H1 (cell line): Measurements from ENCODE around the gene SPTBN1. TPM values are rescaled to one million over a fixed set of nuclear protein-coding genes. Genes with fewer than 3 reads are reported as not detected.

Experiments used
- CTCF ChIA-PET: fragments of 300-600 bp; sonication (Branson Sonifier 250); formaldehyde crosslinking; loops from one replicate; lab custom pipeline; 2021; ENCODE audit not compliant: partially characterized antibody; lab: Charles Lee
- POLR2A ChIA-PET: fragments of 300-600 bp; sonication (Branson Sonifier 250); formaldehyde crosslinking; loops from one replicate; lab custom pipeline; 2021; ENCODE audit warnings: inconsistent platforms; ENCODE audit not compliant: partially characterized antibody; lab: Charles Lee
- DNase-seq, 2 experiments: peaks; one replicate each; pipeline versions ENCODE4 v3.0.0 to v3.0.0-alpha.2; 2010 to 2022; ENCODE audit warnings: low spot score in 2 of 2, low read depth in 1 of 2, mixed read lengths in 1 of 2
- FAIRE-seq: peaks from 2 replicates; lab custom pipeline; 2011; peaks lifted over from hg19 to GRCh38; lab: Jason Lieb, UNC
- H2AFZ ChIP-seq: 2 replicates; pipeline ENCODE4 v1.8.1; 2012; ENCODE audit warnings: low read length, inconsistent platforms
- H2AK5ac ChIP-seq: 2 replicates; pipeline ENCODE4 v1.6.1; 2013; ENCODE audit warnings: low read depth, low read length
- H2BK120ac ChIP-seq: replicated peaks from 2 replicates; pipeline ENCODE3; 2013; ENCODE audit warnings: low read depth, low read length, inconsistent platforms
- H2BK12ac ChIP-seq: 2 replicates; pipeline ENCODE4 v1.6.1; 2013; ENCODE audit warnings: low read depth, low read length
- H2BK15ac ChIP-seq: 2 replicates; pipeline ENCODE4 v1.6.1; 2013; ENCODE audit warnings: low read length
- H2BK20ac ChIP-seq: 2 replicates; pipeline ENCODE4 v1.6.1; 2013; ENCODE audit warnings: low read length
- H2BK5ac ChIP-seq: 2 replicates; pipeline ENCODE4 v1.6.1; 2013; ENCODE audit warnings: low read depth, low read length
- H3K14ac ChIP-seq: 2 replicates; pipeline ENCODE4 v1.6.1; 2013; ENCODE audit warnings: inconsistent platforms; ENCODE audit not compliant: insufficient read length
- H3K18ac ChIP-seq: 2 replicates; pipeline ENCODE4 v1.6.1; 2013; ENCODE audit warnings: low read length; ENCODE audit errors: extremely low read depth
- H3K23ac ChIP-seq: 2 replicates; pipeline ENCODE4 v1.6.1; 2013; ENCODE audit warnings: inconsistent platforms; ENCODE audit not compliant: insufficient read length
- H3K23me2 ChIP-seq: 2 replicates; pipeline ENCODE4 v1.6.1; 2013; ENCODE audit warnings: low read depth, low read length
- H3K27ac ChIP-seq: 2 replicates; pipeline ENCODE4 v1.6.1; 2011; ENCODE audit warnings: low read depth, low read length, inconsistent platforms
- H3K27me3 ChIP-seq, 4 experiments: replicated peaks in 1 of 4; 1 replicate in 1 of 4; 2 replicates in 3 of 4; pipeline versions ENCODE4 v1.6.1 to v1.8.1; 2011 to 2013; ENCODE audit warnings: low read length in 3 of 4, mild to moderate bottlenecking in 3 of 4, inconsistent platforms in 2 of 4, mixed read lengths in 2 of 4, moderate library complexity in 1 of 4; ENCODE audit not compliant: control insufficient read depth in 3 of 4, insufficient read depth in 3 of 4; ENCODE audit errors: extremely low read depth in 1 of 4
- H3K36me3 ChIP-seq, 4 experiments: 2 replicates each; pipeline versions ENCODE4 v1.6.1 to v1.8.1; 2011 to 2013; ENCODE audit warnings: mild to moderate bottlenecking in 4 of 4, low read length in 3 of 4, moderate library complexity in 2 of 4, control low read depth in 1 of 4, inconsistent platforms in 1 of 4; ENCODE audit not compliant: insufficient read depth in 4 of 4, control insufficient read depth in 2 of 4
- H3K4ac ChIP-seq: replicated peaks from 2 replicates; pipeline ENCODE3; 2013; ENCODE audit warnings: low read length, low read depth, mixed read lengths, inconsistent platforms; ENCODE audit not compliant: insufficient read length
- H3K4me1 ChIP-seq, 4 experiments: replicated peaks in 1 of 4; 1 replicate in 1 of 4; 2 replicates in 3 of 4; pipeline versions ENCODE4 v1.6.1 to v1.8.1; 2011 to 2013; ENCODE audit warnings: low read length in 3 of 4, inconsistent platforms in 2 of 4, mixed read lengths in 1 of 4; ENCODE audit not compliant: insufficient read depth in 4 of 4, control insufficient read depth in 3 of 4
- H3K4me2 ChIP-seq, 2 experiments: 2 replicates each; pipeline versions ENCODE4 v1.6.1 to v1.8.1; 2011 to 2013; ENCODE audit warnings: low read depth in 2 of 2, low read length in 2 of 2, control low read depth in 1 of 2, inconsistent platforms in 1 of 2, mild to moderate bottlenecking in 1 of 2; ENCODE audit not compliant: insufficient read depth in 1 of 2
- H3K4me3 ChIP-seq, 4 experiments: fragments of 200-600, 300-600 bp in 1 of 4; sonication (generic), shearing (Covaris generic), sonication (Bioruptor Twin) in 1 of 4; 2 replicates each; pipeline versions ENCODE4 v1.5.1 to v1.8.1; 2011 to 2016; ENCODE audit warnings: low read length in 4 of 4, low read depth in 3 of 4, control low read depth in 2 of 4, inconsistent platforms in 2 of 4, mild to moderate bottlenecking in 2 of 4, mixed read lengths in 1 of 4, moderate library complexity in 1 of 4; ENCODE audit not compliant: insufficient read depth in 2 of 4; ENCODE audit errors: extremely low read depth in 1 of 4
- H3K56ac ChIP-seq: replicated peaks from 2 replicates; pipeline ENCODE3; 2013; ENCODE audit warnings: low read depth, mild to moderate bottlenecking, mixed read lengths, low read length, inconsistent platforms; ENCODE audit not compliant: insufficient read length
- H3K79me1 ChIP-seq: 2 replicates; pipeline ENCODE4 v1.6.1; 2013; ENCODE audit warnings: low read depth, low read length, control low read depth
- H3K79me2 ChIP-seq, 2 experiments: 2 replicates each; pipeline versions ENCODE4 v1.6.1 to v1.8.1; 2012 to 2013; ENCODE audit warnings: low read length in 2 of 2, mild to moderate bottlenecking in 2 of 2, inconsistent platforms in 1 of 2; ENCODE audit not compliant: insufficient read depth in 2 of 2, control insufficient read depth in 1 of 2
- H3K9ac ChIP-seq, 4 experiments: replicated peaks in 1 of 4; 1 replicate in 1 of 4; 2 replicates in 3 of 4; pipeline versions ENCODE4 v1.6.1 to v1.8.1; 2011 to 2013; ENCODE audit warnings: low read depth in 3 of 4, low read length in 3 of 4, control low read depth in 2 of 4, mild to moderate bottlenecking in 2 of 4, moderate library complexity in 2 of 4, inconsistent platforms in 1 of 4; ENCODE audit errors: extremely low read depth in 1 of 4
- H3K9me3 ChIP-seq, 2 experiments: 2 replicates each; pipeline versions ENCODE4 v1.6.1 to v1.8.1; 2012 to 2013; ENCODE audit warnings: mild to moderate bottlenecking in 2 of 2, moderate library complexity in 2 of 2, control low read depth in 1 of 2, inconsistent platforms in 1 of 2, low read depth in 1 of 2, low read length in 1 of 2, mixed read lengths in 1 of 2; ENCODE audit not compliant: insufficient read depth in 2 of 2
- H4K20me1 ChIP-seq, 2 experiments: replicated peaks in 1 of 2; 2 replicates each; pipeline versions ENCODE3 to v1.8.1; 2011 to 2013; ENCODE audit warnings: inconsistent platforms in 2 of 2, low read length in 2 of 2, mild to moderate bottlenecking in 1 of 2; ENCODE audit not compliant: insufficient read depth in 2 of 2, control insufficient read depth in 1 of 2
- H4K5ac ChIP-seq: 2 replicates; pipeline ENCODE4 v1.6.1; 2013; ENCODE audit warnings: low read length, low read depth, mixed read lengths, inconsistent platforms; ENCODE audit not compliant: insufficient read length
- H4K8ac ChIP-seq: 2 replicates; pipeline ENCODE4 v1.8.0; 2013; ENCODE audit warnings: mild to moderate bottlenecking, moderate library complexity, low read length, inconsistent platforms; ENCODE audit not compliant: insufficient read depth; ENCODE audit errors: extremely low read depth
- H4K91ac ChIP-seq: replicated peaks from 2 replicates; pipeline ENCODE3; 2013; ENCODE audit warnings: low read length, mixed read lengths, inconsistent platforms; ENCODE audit not compliant: insufficient read length
- CBX8 ChIP-seq: fragments of 300-800, 300-1000 bp; sonication (generic); IDR thresholded peaks from 2 replicates; pipeline ENCODE4 v1.7.1; 2016; ENCODE audit warnings: low read depth, low read length, borderline replicate concordance
- KDM4A ChIP-seq: IDR thresholded peaks from one replicate; pipeline ENCODE4 v1.7.1; 2012; ENCODE audit warnings: low read depth, mild to moderate bottlenecking, moderate library complexity, low read length, inconsistent platforms; ENCODE audit not compliant: severe bottlenecking
- SP2 ChIP-seq: IDR thresholded peaks from 2 replicates; pipeline ENCODE4 v1.6.1; 2012; ENCODE audit warnings: mild to moderate bottlenecking, low read length, inconsistent platforms
- TEAD4 ChIP-seq: IDR thresholded peaks from 2 replicates; pipeline ENCODE4 v1.6.1; 2012; ENCODE audit warnings: low read depth, low read length, inconsistent platforms, mixed read lengths
- WGBS, 2 experiments: shearing (Covaris generic) in 1 of 2; methylation state at CpG; one replicate each; pipeline versions ENCODE4 v1.1.6 to v1.1.7; 2013 to 2015; ENCODE audit warnings: low lambda C conversion rate in 2 of 2, mixed read lengths in 2 of 2, inconsistent platforms in 1 of 2, low coverage in 1 of 2, missing lambda C conversion rate in 1 of 2; ENCODE audit not compliant: insufficient replicate concordance in 2 of 2, insufficient coverage in 1 of 2, insufficient read length in 1 of 2; ENCODE audit errors: extremely low coverage in 1 of 2, missing lambda C conversion rate in 1 of 2; 5-methylcytosine and 5-hydroxymethylcytosine counted together
- polyA plus RNA-seq, 7 experiments: library from polyadenylated mRNA; depleted of rRNA in 3 of 7; stranded (reverse) in 5 of 7; unstranded in 2 of 7; fragments of >200 nt in 5 of 7; fragments of 200-250 nt in 2 of 7; gene quantifications; 1 replicate in 5 of 7; 2 replicates in 1 of 7; 4 replicates in 1 of 7; pipeline versions ENCODE4 v1.2.1 to v1.2.3, GENCODE V29; 2011 to 2013; ENCODE audit warnings: missing spikeins in 2 of 7, mixed read lengths in 2 of 7
- total RNA-seq: library from RNA; stranded (reverse); fragmentation: NEBNext Ultra II Directional; extraction: Animal tissue kit (Norgen Biotek cat#: 25700); gene quantifications from 2 replicates; pipeline ENCODE4 v1.2.1, GENCODE V29; 2021

The SPTBN1 gene
- total and polyA plus RNA-seq, 2 of the 8 experiments (the other 6 are each of a cell fraction or from before 2014, with no cell fraction given), result 31.8 to 180 TPM

DNA sequence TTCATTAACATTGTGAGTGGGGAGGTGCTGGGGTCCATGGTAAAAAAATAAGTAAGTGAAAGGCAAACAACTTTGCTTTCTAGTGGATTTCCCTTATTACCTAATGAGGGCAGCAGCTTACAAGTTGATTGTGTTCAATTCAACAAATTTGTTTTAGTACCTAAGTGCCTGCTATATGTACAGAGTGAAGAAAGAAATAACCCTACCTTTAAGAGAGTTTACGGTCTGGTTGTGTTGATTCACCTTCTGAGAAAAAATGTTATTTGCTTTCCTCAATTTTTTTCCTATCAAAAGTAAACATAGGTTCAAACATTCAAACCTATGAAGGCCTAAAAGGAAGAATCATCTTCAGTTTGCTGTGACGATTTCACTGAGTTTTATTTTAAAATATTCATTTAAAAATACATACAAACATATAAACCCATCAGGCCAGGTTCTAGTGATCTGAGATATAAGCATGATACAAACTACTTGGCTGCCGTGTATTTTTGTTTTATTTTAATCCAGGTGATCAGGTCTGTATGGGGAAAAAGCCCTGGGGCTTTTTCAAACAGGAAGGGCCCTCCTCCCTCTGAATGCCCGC, 1.5 kb upstream of the SPTBN1 start:
- no peak for DNase-seq
- Histone ChIP-seq H3K9me3 (no peaks in the 10 kb centered on the region), H3K4me3 (peak overlapping the region; percentile 74 to 80 (median 78); a peak in 7 of 8 replicates), H2BK12ac (no peak overlapping the region), H4K91ac (no peak overlapping the region), H4K5ac (no peak overlapping the region), H3K4me2 (peak overlapping the region; percentile 87 to 99), H3K4me1 (peaks cover 0 to 4% (median under 1%) of the 10 kb centered on the region in 4 experiments; a peak in 1 of 7 replicates), H3K56ac (no peak overlapping the region), H2BK5ac (no peak overlapping the region), H3K79me2 (peaks cover 2 to 15% of the 10 kb centered on the region in 2 experiments; a peak in 2 of 4 replicates), H3K18ac (peak overlapping the region; percentile 36; the same call in 1 of the 2 replicates), H2AK5ac (no peak overlapping the region), H2BK20ac (no peak overlapping the region), H3K79me1 (no peaks in the 10 kb centered on the region), H3K9ac (peak overlapping the region in 1 of 4 experiments; percentile 55; a peak in 1 of 7 replicates), H3K27me3 (no peaks in the 10 kb centered on the region; a peak in 1 of 7 replicates), H3K23ac (no peak overlapping the region), H3K14ac (no peak overlapping the region), H3K36me3 (no peaks in the 10 kb centered on the region), H3K27ac (no peak overlapping the region), H2BK15ac (no peak overlapping the region), H2BK120ac (no peak overlapping the region), H3K23me2 (peaks cover 15% of the 10 kb centered on the region), H4K20me1 (peaks cover 2 to 3% of the 10 kb centered on the region in 2 experiments), H2AFZ (0 out of 2 replicates have a peak overlapping the region, but pooled peaks have one; percentile 54), H3K4ac (no peak overlapping the region), H4K8ac (no peak overlapping the region)
- CTCF ChIA-PET, result interaction anchor here (0.5 to 0.6 kb wide), 2 partner anchors 9 to 13 kb away, joined by 3 to 6 read pairs; no protein-coding TSS in a partner anchor
- 40% methylated on average over 4 of the region's 4 CpGs; no CpG with 5 or more reads in 1 of the 2 experiments for WGBS, 2 experiments
- POLR2A ChIA-PET, result no interaction called here
- TF ChIP-seq CBX8 (no peak), KDM4A (no peak), SP2 (no peak), TEAD4 (no peak)
- FAIRE-seq, result no peak
